GM21390 (cell line): ENCODE measurements around the gene GCH1.
"Not testable (repeated sequence)": the region's sequence is repeated elsewhere in the genome, so short reads cannot be mapped to it uniquely, and the experiment has no call there.

Experiments
- ATAC-seq: cut with Tn5 transposase; IDR thresholded peaks from one replicate; pipeline ENCODE4 v1.9.1; 2021; ENCODE audit not compliant: unreplicated experiment

Gene GCH1

GRCh38 chr14:54870154-54871090 lies 32.2 kb downstream of the GCH1 start:
- ATAC-seq: not testable (repeated sequence)

GRCh38 chr14:54867011-54867410 lies 35.6 kb downstream of the GCH1 start:
- no peak for ATAC-seq

GRCh38 chr14:54866588-54866987 lies 36.0 kb downstream of the GCH1 start:
- ATAC-seq: no peak

DNA sequence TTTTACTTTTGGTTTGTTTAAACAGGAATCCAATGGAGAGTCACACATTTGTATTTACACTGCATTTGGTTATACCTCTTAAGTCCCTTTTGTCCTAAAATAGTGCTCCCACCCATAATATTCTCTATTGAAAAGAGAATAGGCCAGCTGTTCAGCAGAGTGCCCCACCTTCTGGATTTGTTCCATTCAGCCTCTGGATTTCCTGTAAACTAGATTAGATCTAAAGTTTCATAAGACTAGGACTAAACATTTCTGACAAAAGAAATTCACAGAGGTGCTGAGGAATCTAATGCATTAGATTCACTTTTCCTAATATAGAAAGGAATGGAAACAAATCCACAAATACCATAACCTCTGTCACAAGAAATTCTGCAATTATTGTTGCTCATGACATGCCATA lies 38.1 kb downstream of the GCH1 start:
- ATAC-seq: no peak

DNA sequence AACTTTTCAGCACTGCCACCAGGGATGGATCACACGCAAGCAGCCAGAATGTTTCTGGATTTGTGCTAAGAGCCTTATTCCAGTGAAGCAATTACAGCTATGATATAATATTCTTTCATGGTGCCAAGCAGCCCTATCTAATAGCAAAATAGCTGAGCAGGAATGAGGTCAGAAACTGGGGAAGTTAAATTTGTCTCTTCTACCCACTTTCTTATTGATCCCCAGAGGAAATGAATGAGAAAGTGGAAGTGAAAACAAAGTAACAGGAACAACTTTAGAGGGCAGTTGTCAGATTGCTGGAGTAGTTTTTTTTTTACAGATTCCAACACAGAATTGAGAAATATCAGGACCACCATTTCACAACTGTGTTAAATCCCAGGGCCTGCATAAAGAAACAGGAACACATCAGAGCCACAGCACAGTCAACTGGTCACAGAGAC lies 44.8 kb downstream of the GCH1 start:
- peak; percentile 74 for ATAC-seq

- no peak for ATAC-seq
Measured at GRCh38 chr14:54856152-54856551, 46.5 kb downstream of the GCH1 start.

DNA sequence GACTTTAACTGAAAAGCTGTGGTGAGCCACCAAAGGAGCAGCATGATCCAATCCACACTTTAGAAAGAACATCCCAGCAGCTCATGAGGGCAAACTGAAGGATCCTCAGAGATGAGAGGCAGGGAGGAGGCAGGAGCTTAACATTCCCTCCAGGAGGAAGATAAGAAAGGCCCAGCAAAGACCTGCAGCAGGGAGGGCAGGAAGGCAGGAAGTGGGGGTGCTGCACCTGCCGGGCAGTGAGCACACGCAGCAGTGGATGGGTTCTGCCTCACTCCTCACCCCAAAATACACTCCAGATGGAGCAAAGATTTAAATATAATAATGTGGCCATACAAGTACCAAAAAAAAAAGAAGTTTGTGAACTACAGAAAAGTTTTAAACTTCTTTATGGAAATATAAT lies 48.4 kb downstream of the GCH1 start:
- no peak for ATAC-seq

DNA sequence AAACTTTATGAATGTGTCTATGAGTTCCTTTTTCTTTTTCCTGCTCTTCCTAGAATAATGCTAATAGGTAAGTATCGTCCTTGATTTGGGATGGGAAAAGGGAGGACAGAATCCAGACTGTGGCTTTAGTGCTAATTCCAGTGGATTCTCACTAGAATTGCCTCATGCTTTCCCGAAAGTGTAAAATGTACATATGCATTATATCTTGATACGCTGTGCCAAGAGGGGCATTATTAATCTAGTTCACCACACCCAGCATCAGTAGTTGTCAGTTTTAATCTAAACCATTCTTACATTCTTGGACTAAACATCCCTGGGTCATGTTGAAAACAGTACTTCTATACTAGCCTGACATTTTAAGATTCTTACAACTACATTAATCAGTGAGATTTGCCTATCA lies 49.3 kb downstream of the GCH1 start:
- no peak for ATAC-seq

GRCh38 chr14:54852215-54852614 lies 50.4 kb downstream of the GCH1 start:
- ATAC-seq: no peak

- no peak for ATAC-seq
Measured at GRCh38 chr14:54848910-54849309, 53.7 kb downstream of the GCH1 start.

DNA sequence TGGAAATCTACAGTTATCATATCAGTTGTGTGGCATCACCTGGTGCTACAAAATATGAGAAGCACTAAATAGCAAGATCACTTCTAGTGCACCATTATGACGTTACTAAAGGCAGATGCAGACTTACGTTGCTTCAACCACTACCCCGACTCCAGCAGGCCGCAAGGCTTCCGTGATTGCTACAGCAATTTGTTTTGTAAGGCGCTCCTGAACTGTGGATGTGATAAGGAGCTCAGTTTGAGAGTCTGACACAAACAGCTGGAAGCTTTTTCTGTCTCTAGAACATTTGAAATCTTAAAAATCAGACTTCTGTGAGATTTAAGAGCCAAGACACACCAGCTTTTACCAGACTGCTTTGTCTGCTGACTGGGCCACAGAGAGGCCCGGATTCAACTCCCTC lies 57.0 kb downstream of the GCH1 start:
- ATAC-seq: no peak

- no peak for ATAC-seq
Measured at GRCh38 chr14:54844479-54844878, 58.1 kb downstream of the GCH1 start.

DNA sequence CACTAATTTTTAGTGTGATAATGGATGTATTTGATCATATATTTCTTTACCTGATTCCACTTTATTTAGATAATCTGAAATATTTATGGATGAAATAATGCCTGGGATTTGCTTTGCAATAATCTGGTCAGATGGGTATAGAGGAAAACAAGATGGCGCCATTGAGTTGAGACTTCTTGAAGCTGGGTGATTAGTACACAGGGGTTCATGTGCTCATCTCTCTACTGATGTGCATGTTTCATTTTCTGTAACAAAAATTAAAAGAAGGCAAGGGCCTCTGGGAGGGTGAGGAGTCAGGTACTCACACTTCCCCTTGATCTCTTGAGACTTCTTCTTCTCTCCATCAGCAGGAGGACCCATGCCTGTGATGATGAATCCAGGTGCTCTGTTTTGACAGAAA lies 61.8 kb downstream of the GCH1 start:
- ATAC-seq: no peak

GRCh38 chr14:54840336-54840735 lies 62.3 kb downstream of the GCH1 start:
- no peak for ATAC-seq

GRCh38 chr14:54839701-54840119 lies 62.9 kb downstream of the GCH1 start:
- ATAC-seq: no peak

GRCh38 chr14:54838931-54839512 lies 63.6 kb downstream of the GCH1 start:
- ATAC-seq: no peak

GRCh38 chr14:54837508-54838149 lies 65.0 kb downstream of the GCH1 start:
- no peak for ATAC-seq

GRCh38 chr14:54836231-54836630 lies 66.4 kb downstream of the GCH1 start:
- ATAC-seq: no peak

DNA sequence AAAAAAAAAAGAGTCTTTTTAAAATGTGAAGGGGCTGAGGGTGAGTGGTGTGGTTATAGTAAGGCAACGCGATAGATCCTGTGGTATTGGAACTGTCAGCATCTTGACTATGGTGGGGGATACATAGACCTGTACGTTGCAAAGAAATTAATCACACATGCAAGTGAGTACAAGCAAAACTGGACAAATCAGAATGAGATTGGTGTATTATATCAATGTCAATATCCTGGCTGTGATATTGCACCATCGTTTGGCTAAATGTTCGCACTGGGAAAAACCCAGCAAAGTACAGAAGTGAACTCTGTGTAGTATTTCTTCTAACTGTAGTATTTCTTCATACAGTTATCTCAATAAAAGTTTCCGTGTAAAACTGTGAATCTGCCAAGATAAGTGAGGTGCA lies 67.9 kb downstream of the GCH1 start:
- ATAC-seq: no peak

GRCh38 chr14:54834081-54834480 lies 68.5 kb downstream of the GCH1 start:
- ATAC-seq: no peak

GRCh38 chr14:54830650-54831049 lies 72.0 kb downstream of the GCH1 start:
- ATAC-seq: no peak
